ENCODE results near the gene CPED1.

CPED1 gene

DNA sequence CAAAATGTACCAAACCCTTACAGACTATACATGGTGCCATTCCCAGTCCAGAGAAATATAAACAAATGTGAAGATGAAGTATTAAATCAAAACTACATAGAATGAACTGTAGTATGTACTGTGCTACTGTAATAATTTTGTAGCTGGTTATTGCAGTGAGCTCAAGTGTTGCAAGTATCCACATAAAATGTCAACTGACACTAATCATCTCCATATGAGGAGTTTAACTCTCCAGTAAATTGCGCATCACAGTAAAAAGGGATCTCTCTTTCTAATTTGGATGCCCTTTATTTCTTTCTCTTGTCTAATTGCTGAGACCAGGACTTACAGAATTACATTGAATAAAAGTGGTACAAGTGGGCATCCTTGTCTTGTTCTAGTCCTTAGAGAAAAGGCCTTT lies 165.5 kb downstream of the CPED1 start:
- H2BK12ac ChIP-seq (ENCODE audit: low read length): no peak overlapping the region
- no peak overlapping the region for H2BK120ac ChIP-seq (ENCODE audit: low read depth, low read length)
- no peak overlapping the region for H3K27ac ChIP-seq (replicated peaks; ENCODE audit: low read length)
- no peak for DNase-seq (ENCODE audit: low spot score)
- H2BK5ac ChIP-seq (ENCODE audit: low read length): no peak overlapping the region
- WGBS, 2 donors (ENCODE audit: extremely low coverage in 2 of 2, insufficient read length in 2 of 2, insufficient replicate concordance in 1 of 2): no CpG with 5 or more reads among the region's 1 CpG
- H3K4me1 ChIP-seq (ENCODE audit: control insufficient read depth in 2 of 2, insufficient read depth in 1 of 2, low read depth in 1 of 2, low read length in 2 of 2): no peaks in the 10 kb centered on the region
- no peak overlapping the region for H4K8ac ChIP-seq (ENCODE audit: low read depth, low read length)
- no peaks in the 10 kb centered on the region for H3K36me3 ChIP-seq (replicated peaks in 1 of 2; ENCODE audit: control insufficient read depth in 2 of 2, insufficient read depth in 2 of 2, low read length in 2 of 2)
- H3K9me3 ChIP-seq (replicated peaks in 1 of 2; ENCODE audit: control insufficient read depth in 2 of 2, insufficient read depth in 1 of 2, low read depth in 1 of 2, low read length in 2 of 2): no peaks in the 10 kb centered on the region
- no peaks in the 10 kb centered on the region for H3K27me3 ChIP-seq (ENCODE audit: control insufficient read depth in 3 of 3, insufficient read depth in 3 of 3, low read depth in 1 of 3, low read length in 3 of 3)
- H2AK5ac ChIP-seq (ENCODE audit: low read depth, low read length): no peak overlapping the region
- H2AFZ ChIP-seq (ENCODE audit: low read length): no peak overlapping the region
- H3K9ac ChIP-seq (ENCODE audit: low read depth, low read length, poor library complexity): no peak overlapping the region
- no peak overlapping the region for H2BK15ac ChIP-seq (ENCODE audit: low read length)
- H3K79me1 ChIP-seq (ENCODE audit: low read depth, low read length): no peaks in the 10 kb centered on the region
- no peak overlapping the region for H3K4me2 ChIP-seq (ENCODE audit: insufficient read depth, low read length, poor library complexity, severe bottlenecking)
- H3K18ac ChIP-seq (ENCODE audit: low read length): no peak overlapping the region
- H3K4ac ChIP-seq (ENCODE audit: low read length): no peak overlapping the region
- H4K91ac ChIP-seq (ENCODE audit: low read depth, low read length, poor library complexity): no peak overlapping the region
- no peak overlapping the region for H3K4me3 ChIP-seq (ENCODE audit: low read length in 2 of 2)
- no peak overlapping the region for H3K14ac ChIP-seq (ENCODE audit: low read length)
- H3K23ac ChIP-seq (ENCODE audit: low read depth, low read length, poor library complexity): no peak overlapping the region

GRCh38 chr7:121156825-121157224 lies 168.3 kb downstream of the CPED1 start:
- Histone ChIP-seq H2AK5ac (ENCODE audit: low read depth, low read length) (no peak overlapping the region), H2AFZ (ENCODE audit: low read length) (no peak overlapping the region), H3K27me3 (ENCODE audit: control insufficient read depth in 3 of 3, insufficient read depth in 3 of 3, low read depth in 1 of 3, low read length in 3 of 3) (no peaks in the 10 kb centered on the region), H3K14ac (ENCODE audit: low read length) (no peak overlapping the region), H3K4ac (ENCODE audit: low read length) (no peak overlapping the region), H3K18ac (ENCODE audit: low read length) (no peak overlapping the region), H2BK5ac (ENCODE audit: low read length) (no peak overlapping the region), H3K4me2 (ENCODE audit: insufficient read depth, low read length, poor library complexity, severe bottlenecking) (no peak overlapping the region), H3K9ac (ENCODE audit: low read depth, low read length, poor library complexity) (no peak overlapping the region), H3K36me3 (replicated peaks in 1 of 2; ENCODE audit: control insufficient read depth in 2 of 2, insufficient read depth in 2 of 2, low read length in 2 of 2) (no peaks in the 10 kb centered on the region), H2BK15ac (ENCODE audit: low read length) (no peak overlapping the region), H3K79me1 (ENCODE audit: low read depth, low read length) (no peaks in the 10 kb centered on the region), H3K4me3 (ENCODE audit: low read length in 2 of 2) (no peak overlapping the region), H3K23ac (ENCODE audit: low read depth, low read length, poor library complexity) (no peak overlapping the region), H2BK120ac (ENCODE audit: low read depth, low read length) (no peak overlapping the region), H3K4me1 (ENCODE audit: control insufficient read depth in 2 of 2, insufficient read depth in 1 of 2, low read depth in 1 of 2, low read length in 2 of 2) (no peaks in the 10 kb centered on the region), H3K27ac (replicated peaks; ENCODE audit: low read length) (no peak overlapping the region), H4K8ac (ENCODE audit: low read depth, low read length) (no peak overlapping the region), H2BK12ac (ENCODE audit: low read length) (no peak overlapping the region), H4K91ac (ENCODE audit: low read depth, low read length, poor library complexity) (no peak overlapping the region), H3K9me3 (replicated peaks in 1 of 2; ENCODE audit: control insufficient read depth in 2 of 2, insufficient read depth in 1 of 2, low read depth in 1 of 2, low read length in 2 of 2) (no peaks in the 10 kb centered on the region)
- no CpG with 5 or more reads among the region's 2 CpGs for WGBS, 2 donors (ENCODE audit: extremely low coverage in 2 of 2, insufficient read length in 2 of 2, insufficient replicate concordance in 1 of 2)
- no peak for DNase-seq (ENCODE audit: low spot score)

- Histone ChIP-seq H3K14ac (ENCODE audit: low read length) (no peak overlapping the region), H2AFZ (ENCODE audit: low read length) (no peak overlapping the region), H3K4me3 (ENCODE audit: low read length in 2 of 2) (no peak overlapping the region), H2BK12ac (ENCODE audit: low read length) (no peak overlapping the region), H3K4ac (ENCODE audit: low read length) (no peak overlapping the region), H3K4me2 (ENCODE audit: insufficient read depth, low read length, poor library complexity, severe bottlenecking) (no peak overlapping the region), H3K9ac (ENCODE audit: low read depth, low read length, poor library complexity) (no peak overlapping the region), H3K18ac (ENCODE audit: low read length) (no peak overlapping the region), H4K8ac (ENCODE audit: low read depth, low read length) (no peak overlapping the region), H2BK15ac (ENCODE audit: low read length) (no peak overlapping the region), H3K27me3 (ENCODE audit: control insufficient read depth in 3 of 3, insufficient read depth in 3 of 3, low read depth in 1 of 3, low read length in 3 of 3) (no peaks in the 10 kb centered on the region), H2BK5ac (ENCODE audit: low read length) (no peak overlapping the region), H3K27ac (replicated peaks; ENCODE audit: low read length) (no peak overlapping the region), H4K91ac (ENCODE audit: low read depth, low read length, poor library complexity) (no peak overlapping the region), H3K23ac (ENCODE audit: low read depth, low read length, poor library complexity) (no peak overlapping the region), H2BK120ac (ENCODE audit: low read depth, low read length) (no peak overlapping the region), H2AK5ac (ENCODE audit: low read depth, low read length) (no peak overlapping the region), H3K4me1 (ENCODE audit: control insufficient read depth in 2 of 2, insufficient read depth in 1 of 2, low read depth in 1 of 2, low read length in 2 of 2) (no peaks in the 10 kb centered on the region), H3K79me1 (ENCODE audit: low read depth, low read length) (no peaks in the 10 kb centered on the region), H3K9me3 (replicated peaks in 1 of 2; ENCODE audit: control insufficient read depth in 2 of 2, insufficient read depth in 1 of 2, low read depth in 1 of 2, low read length in 2 of 2) (no peaks in the 10 kb centered on the region), H3K36me3 (replicated peaks in 1 of 2; ENCODE audit: control insufficient read depth in 2 of 2, insufficient read depth in 2 of 2, low read length in 2 of 2) (no peaks in the 10 kb centered on the region)
- no CpG with 5 or more reads among the region's 4 CpGs for WGBS, 2 donors (ENCODE audit: extremely low coverage in 2 of 2, insufficient read length in 2 of 2, insufficient replicate concordance in 1 of 2)
- DNase-seq (ENCODE audit: low spot score): no peak
Measured at GRCh38 chr7:121157341-121157751, 168.8 kb downstream of the CPED1 start.

DNA sequence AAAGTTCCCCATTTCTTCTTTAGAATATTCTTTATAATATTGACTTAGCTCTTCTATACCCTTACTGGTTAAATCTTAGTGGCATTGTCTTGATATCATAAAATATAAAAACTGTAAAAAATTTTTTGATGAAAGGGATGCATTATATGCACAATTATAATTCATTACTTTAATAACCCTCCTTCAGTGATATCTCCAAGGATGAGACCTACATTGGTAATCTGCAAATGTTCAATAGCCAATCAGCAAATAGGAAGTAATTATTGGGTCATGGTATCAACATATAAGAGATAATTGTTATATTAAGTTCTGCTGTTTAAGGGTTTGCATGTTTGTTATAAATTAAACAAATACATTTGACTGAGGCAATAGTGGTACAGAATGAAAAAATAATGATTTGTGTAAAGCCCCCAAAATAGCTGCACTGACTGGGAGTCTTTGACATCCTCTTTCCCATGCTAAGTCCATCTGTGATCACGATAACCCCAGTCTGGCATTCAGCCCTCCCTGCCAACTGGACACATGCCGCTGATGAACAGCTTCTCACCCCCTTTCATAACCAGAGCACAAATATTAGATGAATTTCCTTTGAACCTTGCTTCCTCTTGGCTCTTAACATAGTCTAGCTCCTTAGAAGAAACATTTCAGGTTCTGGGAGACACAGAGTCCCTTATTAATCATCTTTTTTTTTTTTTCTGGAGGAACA lies 169.5 kb downstream of the CPED1 start:
- Histone ChIP-seq H3K27ac (replicated peaks; ENCODE audit: low read length) (no peak overlapping the region), H3K4me1 (ENCODE audit: control insufficient read depth in 2 of 2, insufficient read depth in 1 of 2, low read depth in 1 of 2, low read length in 2 of 2) (no peaks in the 10 kb centered on the region), H2BK120ac (ENCODE audit: low read depth, low read length) (no peak overlapping the region), H3K4me2 (ENCODE audit: insufficient read depth, low read length, poor library complexity, severe bottlenecking) (no peak overlapping the region), H2AFZ (ENCODE audit: low read length) (no peak overlapping the region), H2BK15ac (ENCODE audit: low read length) (no peak overlapping the region), H3K18ac (ENCODE audit: low read length) (no peak overlapping the region), H2BK5ac (ENCODE audit: low read length) (no peak overlapping the region), H4K91ac (ENCODE audit: low read depth, low read length, poor library complexity) (no peak overlapping the region), H3K4me3 (ENCODE audit: low read length in 2 of 2) (no peak overlapping the region), H3K23ac (ENCODE audit: low read depth, low read length, poor library complexity) (no peak overlapping the region), H3K36me3 (replicated peaks in 1 of 2; ENCODE audit: control insufficient read depth in 2 of 2, insufficient read depth in 2 of 2, low read length in 2 of 2) (no peaks in the 10 kb centered on the region), H3K9ac (ENCODE audit: low read depth, low read length, poor library complexity) (no peak overlapping the region), H3K9me3 (replicated peaks in 1 of 2; ENCODE audit: control insufficient read depth in 2 of 2, insufficient read depth in 1 of 2, low read depth in 1 of 2, low read length in 2 of 2) (no peaks in the 10 kb centered on the region), H3K27me3 (ENCODE audit: control insufficient read depth in 3 of 3, insufficient read depth in 3 of 3, low read depth in 1 of 3, low read length in 3 of 3) (no peaks in the 10 kb centered on the region), H3K4ac (ENCODE audit: low read length) (no peak overlapping the region), H2BK12ac (ENCODE audit: low read length) (no peak overlapping the region), H3K79me1 (ENCODE audit: low read depth, low read length) (no peaks in the 10 kb centered on the region), H2AK5ac (ENCODE audit: low read depth, low read length) (no peak overlapping the region), H3K14ac (ENCODE audit: low read length) (no peak overlapping the region), H4K8ac (ENCODE audit: low read depth, low read length) (no peak overlapping the region)
- no peak for DNase-seq (ENCODE audit: low spot score)
- WGBS, 2 donors (ENCODE audit: extremely low coverage in 2 of 2, insufficient read length in 2 of 2, insufficient replicate concordance in 1 of 2): no CpG with 5 or more reads among the region's 2 CpGs
